Gastrocnemius medialis (tissue), 4 donors: ENCODE results near the gene AEBP1.

ENCODE experiments used
- CTCF ChIP-seq, 5 experiments: fragments of 450-650 bp in 3 of 5; fragments of 200-600 bp in 2 of 5; sonication (generic) in 2 of 5; IDR thresholded peaks in 4 of 5; conservative IDR thresholded peaks in 1 of 5; 1 replicate in 4 of 5; 2 replicates in 1 of 5; pipeline ENCODE4 v1.5.1; 2016 to 2019; ENCODE audit warnings: antibody characterized with exemption in 5 of 5, mild to moderate bottlenecking in 3 of 5, moderate library complexity in 3 of 5
- POLR2A ChIP-seq, 2 donors: fragments of 450-650 bp; IDR thresholded peaks; one replicate each; pipeline ENCODE4 v1.6.1; 2017; ENCODE audit warnings: antibody characterized with exemption in 2 of 2, mild to moderate bottlenecking in 2 of 2, moderate library complexity in 2 of 2

GRCh38 chr7:44144968-44145478 is 40.9 kb downstream of the AEBP1 start:
- TF ChIP-seq CTCF (IDR thresholded peaks at IDR 0.05 in 4 of 5, conservative IDR thresholded peaks at IDR 0.05 in 1 of 5), result no peak
- TF ChIP-seq POLR2A (IDR thresholded peaks at IDR 0.05), result no peak
